Medulla oblongata (tissue), 1 donor: Measurements from ENCODE around the gene NQO1.

Source experiments
- DNase-seq: peaks from one replicate; pipeline ENCODE4 v3.0.0-alpha.2; 2015; ENCODE audit errors: extremely low spot score

The NQO1 gene

DNA sequence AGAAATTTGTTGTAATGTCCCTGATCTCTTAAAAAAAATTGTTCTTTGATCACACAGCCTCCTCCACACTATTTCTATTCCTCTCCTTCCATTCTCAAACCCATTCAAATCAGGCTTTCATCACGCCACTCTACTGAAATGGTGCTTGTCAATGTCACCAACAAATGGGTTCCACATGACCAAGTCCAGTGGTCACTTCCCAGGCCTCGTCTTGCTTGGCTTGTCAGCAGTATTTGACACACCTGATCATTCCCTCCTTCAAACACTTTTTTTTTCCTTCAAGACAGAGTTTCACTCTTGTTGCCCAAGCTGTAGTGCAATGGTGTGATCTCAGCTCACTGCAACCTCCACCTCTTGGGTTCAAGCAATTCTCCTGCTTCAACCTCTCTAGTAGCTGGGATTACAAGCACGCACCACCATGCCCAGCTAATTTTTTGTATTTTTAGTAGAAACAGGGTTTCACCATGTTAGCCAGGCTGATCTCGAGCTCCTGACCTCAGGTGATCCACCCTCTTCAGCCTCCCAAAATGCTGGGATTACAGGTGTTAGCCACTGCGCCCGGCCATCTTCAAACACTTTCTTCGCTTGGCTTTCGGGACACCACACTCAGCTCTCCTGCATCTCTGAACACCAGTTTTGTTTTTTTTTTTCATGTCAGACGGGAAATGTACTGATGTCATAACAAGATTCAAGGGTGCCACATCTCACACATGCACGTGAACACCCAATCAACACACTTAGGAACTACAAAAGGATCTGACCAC lies 18.3 kb downstream of the NQO1 start:
- no peak for DNase-seq

DNA sequence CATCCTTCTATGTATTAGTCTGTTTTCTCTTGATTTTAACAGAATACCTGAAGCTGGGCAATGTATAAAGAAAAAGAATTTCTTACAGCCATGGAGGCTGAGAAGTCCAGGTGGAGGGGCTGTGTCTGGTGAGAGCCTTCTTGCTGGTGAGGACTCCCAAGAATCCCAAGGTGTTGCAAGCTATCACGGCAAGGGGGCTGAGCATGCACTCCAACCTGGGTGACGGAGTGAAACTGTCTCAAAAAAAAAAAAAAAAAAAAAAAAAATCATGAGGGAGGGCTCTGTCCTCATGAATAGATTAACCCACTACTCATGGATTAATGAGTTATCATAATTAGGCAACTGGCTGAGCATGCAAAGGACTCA lies 19.4 kb downstream of the NQO1 start:
- DNase-seq, result no peak

GRCh38 chr16:69706256-69706974 lies 19.9 kb downstream of the NQO1 start:
- DNase-seq, result no peak

- no peak for DNase-seq
Observed at GRCh38 chr16:69703638-69704037, 22.7 kb downstream of the NQO1 start.

GRCh38 chr16:69701866-69702265 lies 24.5 kb downstream of the NQO1 start:
- no peak for DNase-seq

- DNase-seq, result no peak
Observed at GRCh38 chr16:69701452-69701851, 24.9 kb downstream of the NQO1 start.

DNA sequence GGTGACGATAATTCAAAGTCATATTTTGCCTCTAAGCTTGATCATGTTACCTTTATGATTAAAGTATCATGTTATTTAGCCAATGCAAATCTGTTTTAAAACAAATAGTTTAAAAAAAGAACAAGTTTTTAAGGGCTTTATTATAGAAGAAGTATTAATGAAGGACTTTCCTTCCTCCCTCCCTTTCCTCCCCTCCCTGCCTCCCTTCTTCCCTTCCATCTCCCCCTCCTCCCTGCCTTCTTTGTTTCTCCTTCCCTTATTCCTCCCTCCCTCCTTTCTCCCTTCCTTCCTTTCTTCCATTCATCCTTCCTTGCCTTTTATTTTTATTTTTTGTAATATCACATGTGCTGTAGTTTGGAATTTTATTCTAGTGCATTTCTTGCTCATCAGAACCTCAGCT lies 26.4 kb downstream of the NQO1 start:
- DNase-seq, result no peak

GRCh38 chr16:69698404-69698803 lies 28.0 kb downstream of the NQO1 start:
- DNase-seq, result no peak

- no peak for DNase-seq
Observed at GRCh38 chr16:69693916-69694315, 32.4 kb downstream of the NQO1 start.

GRCh38 chr16:69691980-69692911 lies 34.1 kb downstream of the NQO1 start:
- peak; percentile 35 for DNase-seq

DNA sequence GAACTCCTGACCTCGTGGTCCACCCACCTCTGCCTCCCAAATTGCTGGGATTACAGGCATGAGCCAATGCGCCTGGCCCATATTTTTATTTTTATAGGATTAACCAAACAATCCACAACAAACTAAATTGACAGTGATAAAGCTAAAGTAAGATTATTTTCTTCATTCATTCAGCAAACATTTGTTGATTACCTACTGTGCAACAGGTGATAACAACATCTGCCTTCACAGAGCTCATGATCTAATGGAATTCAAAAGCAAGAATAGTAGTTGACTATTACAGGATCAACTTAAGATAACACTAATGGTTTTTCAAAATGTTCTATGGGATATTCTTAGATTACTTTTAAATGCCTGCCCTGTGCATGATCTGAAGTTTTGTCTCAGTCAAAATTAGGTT lies 37.8 kb downstream of the NQO1 start:
- DNase-seq, result no peak

GRCh38 chr16:69680358-69680757 lies 46.0 kb downstream of the NQO1 start:
- DNase-seq, result no peak

DNA sequence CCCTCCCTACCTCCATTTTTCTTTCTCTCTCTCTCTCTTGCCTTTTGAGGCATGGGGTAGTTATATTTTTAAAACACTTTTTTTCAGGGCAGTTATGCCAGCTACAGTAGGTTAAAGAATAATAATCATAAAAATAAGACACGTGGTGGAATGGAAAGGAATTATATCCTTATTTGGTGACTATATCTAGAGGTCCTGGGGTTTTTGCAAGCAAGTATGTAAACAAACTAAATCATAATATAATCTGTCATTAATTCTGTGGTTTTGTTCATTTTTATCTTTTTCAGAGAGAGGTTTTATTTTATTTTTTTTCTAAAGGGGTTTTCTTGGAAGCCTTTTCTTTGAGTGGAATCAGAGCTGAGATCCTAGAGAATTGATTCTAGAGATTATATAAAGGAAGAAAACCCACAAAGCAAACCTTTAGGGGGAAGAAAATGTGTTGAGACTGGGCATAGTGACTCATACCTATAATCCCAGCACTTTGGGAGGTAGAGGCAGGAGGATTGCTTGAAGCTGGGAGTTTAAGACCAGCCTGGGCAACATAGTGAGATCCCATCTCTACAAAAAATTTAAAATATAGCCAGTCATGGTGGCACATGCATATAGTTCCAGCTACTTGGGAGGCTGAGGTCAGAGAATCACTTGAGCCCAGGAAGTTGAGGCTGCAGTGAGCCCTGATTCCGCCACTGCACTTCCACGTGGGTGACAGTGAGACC lies 53.2 kb downstream of the NQO1 start:
- DNase-seq, result no peak

DNA sequence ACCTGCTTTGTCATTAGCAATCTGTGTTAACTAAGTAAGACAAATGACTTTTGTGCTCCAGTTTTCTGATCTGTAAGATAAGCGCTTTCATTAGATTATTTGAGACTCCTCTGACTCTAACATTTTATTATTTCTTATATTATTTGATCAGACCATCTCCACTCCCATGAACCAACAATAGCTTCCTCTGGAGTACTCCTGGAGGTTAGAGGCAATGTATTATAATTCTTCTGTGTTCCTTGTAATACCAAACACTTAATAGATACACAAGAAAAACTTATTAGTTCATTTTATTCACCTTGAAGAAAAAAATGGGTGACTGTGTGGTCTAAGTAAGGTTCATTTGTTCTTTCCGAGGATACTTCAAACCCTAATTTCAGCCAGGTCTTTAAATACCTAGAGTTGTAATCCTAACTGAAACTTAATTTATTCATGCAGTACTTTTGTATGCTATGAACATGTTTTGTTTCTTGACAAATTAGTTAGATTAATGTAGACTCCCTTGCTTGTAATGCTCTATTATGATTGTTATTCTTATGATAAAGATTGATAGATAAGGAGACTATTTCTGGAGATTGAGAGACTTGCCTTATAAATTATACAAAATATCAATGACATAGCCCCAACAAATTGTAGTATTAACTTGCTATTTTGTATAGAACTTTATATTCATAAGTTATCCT lies 53.9 kb downstream of the NQO1 start:
- DNase-seq, result no peak

- DNase-seq, result no peak
Observed at GRCh38 chr16:69669577-69669976, 56.8 kb downstream of the NQO1 start.

DNA sequence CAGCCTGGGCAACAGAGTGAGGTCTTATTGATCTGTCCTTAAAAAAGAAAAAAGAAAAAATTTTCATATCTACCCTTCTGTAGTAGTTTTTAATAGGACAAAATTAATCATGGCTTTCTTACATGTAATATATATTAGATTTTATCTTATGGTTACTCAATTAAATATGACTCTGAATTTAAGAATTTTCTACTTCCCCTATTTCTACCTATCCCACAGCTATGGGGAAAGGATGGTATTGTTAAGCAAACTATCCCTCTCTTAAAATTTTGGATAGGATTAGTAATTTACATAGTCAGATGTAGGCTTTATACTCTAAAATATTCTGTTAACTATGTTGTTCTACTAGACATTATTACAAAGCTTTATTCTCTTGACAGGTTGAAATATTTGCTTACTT lies 62.5 kb downstream of the NQO1 start:
- DNase-seq, result no peak

- no peak for DNase-seq
Observed at GRCh38 chr16:69662901-69663300, 63.5 kb downstream of the NQO1 start.

DNA sequence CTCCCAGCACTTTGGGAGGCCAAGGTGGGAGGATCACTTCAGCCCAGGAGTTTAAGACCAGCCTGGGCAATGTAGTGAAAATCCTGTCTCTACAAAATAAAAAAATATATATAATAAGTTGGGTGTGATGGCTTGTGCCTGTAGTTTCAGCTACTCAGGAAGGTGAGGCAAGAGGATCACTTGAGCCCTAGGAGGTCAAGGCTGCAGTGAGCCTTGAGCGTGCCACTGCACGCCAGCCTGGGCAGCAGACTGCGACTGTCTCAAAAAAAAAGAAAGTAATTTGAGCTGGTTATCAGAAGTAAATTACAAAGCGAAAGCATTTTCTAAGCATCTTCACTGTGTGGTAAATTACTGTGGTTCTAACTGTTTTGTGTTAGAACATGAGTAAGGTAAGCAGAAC lies 66.2 kb downstream of the NQO1 start:
- no peak for DNase-seq
